Peyer's patch (tissue), 4 donors: ENCODE results near the gene MPV17L2. TPM values are rescaled to one million over a fixed set of nuclear protein-coding genes. Genes with fewer than 3 reads are reported as not detected.

Source experiments
- DNase-seq, 3 donors: peaks; one replicate each; pipeline ENCODE4 v3.0.0-alpha.2; 2017 to 2019
- H3K27ac ChIP-seq, 4 donors: fragments of 200-600 bp; sonication (generic); one replicate each; pipeline ENCODE4 v1.5.1; 2016 to 2019
- H3K27me3 ChIP-seq, 2 donors: fragments of 200-600 bp; sonication (generic); one replicate each; pipeline ENCODE4 v1.5.1; 2019
- H3K36me3 ChIP-seq, 3 donors: fragments of 200-600 bp; sonication (generic); one replicate each; pipeline ENCODE4 v1.5.1; 2016 to 2019
- H3K4me1 ChIP-seq, 4 donors: fragments of 200-600 bp; sonication (generic); one replicate each; pipeline ENCODE4 v1.5.1; 2016 to 2019
- H3K4me3 ChIP-seq, 4 donors: fragments of 200-600 bp; sonication (generic); 1 replicate in 3 of 4; 2 replicates in 1 of 4; pipeline ENCODE4 v1.5.1; 2016 to 2019; ENCODE audit warnings: mild to moderate bottlenecking in 1 of 4
- H3K9me3 ChIP-seq, 4 donors: fragments of 200-600 bp; sonication (generic); one replicate each; pipeline ENCODE4 v1.5.1; 2016 to 2019; ENCODE audit warnings: mild to moderate bottlenecking in 1 of 4
- POLR2A ChIP-seq, 2 donors: fragments of 450-650 bp; IDR thresholded peaks; one replicate each; pipeline ENCODE4 v1.5.1; 2017; ENCODE audit warnings: antibody characterized with exemption in 2 of 2, mild to moderate bottlenecking in 2 of 2, moderate library complexity in 2 of 2
- total RNA-seq, 4 donors: library from RNA; depleted of rRNA; stranded (reverse); fragments of >200 nt; gene quantifications; one replicate each; pipeline ENCODE4 v1.1.0, GENCODE V29; 2016
- TF ChIP-seq, protein P1 (sequence below), 6 experiments: fragments of 450-650 bp in 4 of 6; fragments of 200-600 bp in 2 of 6; sonication (generic) in 1 of 6; IDR thresholded peaks; one replicate each; pipeline ENCODE4 v1.5.1; 2017 to 2019; ENCODE audit warnings: antibody characterized with exemption in 6 of 6, mild to moderate bottlenecking in 3 of 6, moderate library complexity in 1 of 6

The MPV17L2 gene
- total RNA-seq, 4 donors from 2014 or later = 4.1 to 19.6 (median 16.0) TPM

- H3K9me3 ChIP-seq = no peaks in the 10 kb centered on the region
- H3K4me1 ChIP-seq = peaks cover 0 to 25% (median 9%) of the 10 kb centered on the region in 4 donors
- H3K36me3 ChIP-seq = no peaks in the 10 kb centered on the region
- no peak for DNase-seq
- TF ChIP-seq POLR2A (IDR thresholded peaks at IDR 0.05) = no peak
- TF ChIP-seq, protein P1, sequence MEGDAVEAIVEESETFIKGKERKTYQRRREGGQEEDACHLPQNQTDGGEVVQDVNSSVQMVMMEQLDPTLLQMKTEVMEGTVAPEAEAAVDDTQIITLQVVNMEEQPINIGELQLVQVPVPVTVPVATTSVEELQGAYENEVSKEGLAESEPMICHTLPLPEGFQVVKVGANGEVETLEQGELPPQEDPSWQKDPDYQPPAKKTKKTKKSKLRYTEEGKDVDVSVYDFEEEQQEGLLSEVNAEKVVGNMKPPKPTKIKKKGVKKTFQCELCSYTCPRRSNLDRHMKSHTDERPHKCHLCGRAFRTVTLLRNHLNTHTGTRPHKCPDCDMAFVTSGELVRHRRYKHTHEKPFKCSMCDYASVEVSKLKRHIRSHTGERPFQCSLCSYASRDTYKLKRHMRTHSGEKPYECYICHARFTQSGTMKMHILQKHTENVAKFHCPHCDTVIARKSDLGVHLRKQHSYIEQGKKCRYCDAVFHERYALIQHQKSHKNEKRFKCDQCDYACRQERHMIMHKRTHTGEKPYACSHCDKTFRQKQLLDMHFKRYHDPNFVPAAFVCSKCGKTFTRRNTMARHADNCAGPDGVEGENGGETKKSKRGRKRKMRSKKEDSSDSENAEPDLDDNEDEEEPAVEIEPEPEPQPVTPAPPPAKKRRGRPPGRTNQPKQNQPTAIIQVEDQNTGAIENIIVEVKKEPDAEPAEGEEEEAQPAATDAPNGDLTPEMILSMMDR (IDR thresholded peaks at IDR 0.05) = no peak
- no peak overlapping the region for H3K27ac ChIP-seq
- H3K4me3 ChIP-seq = no peak overlapping the region
- H3K27me3 ChIP-seq = peaks cover 0 to 10% of the 10 kb centered on the region in 2 donors
These were observed 34.1 kb downstream of the MPV17L2 start for GRCh38 chr19:18226956-18227780.

DNA sequence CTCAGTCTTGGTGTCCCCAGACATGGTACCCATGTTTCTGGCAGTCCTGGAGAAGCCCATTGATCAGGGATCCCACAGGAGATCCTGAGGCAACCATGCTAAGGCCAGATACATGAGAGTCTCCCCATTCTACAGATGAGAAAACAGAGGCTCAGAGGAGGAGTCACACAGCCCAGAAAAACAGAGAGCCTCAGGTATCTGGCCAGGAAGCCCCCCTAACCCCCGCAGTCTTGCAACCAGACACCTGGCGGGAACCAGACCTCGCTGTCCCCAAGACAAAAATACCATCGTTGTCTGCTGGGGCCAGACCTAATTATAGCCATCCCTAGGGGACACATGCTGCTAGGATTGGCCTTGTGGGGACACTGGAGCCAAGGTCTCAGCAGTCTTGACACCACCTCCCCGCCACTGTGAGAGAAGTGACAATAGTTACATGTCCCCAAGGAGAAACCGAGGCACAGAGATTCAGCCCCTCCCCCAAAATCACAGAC lies 34.8 kb downstream of the MPV17L2 start:
- H3K9me3 ChIP-seq = peaks cover 0 to 2% (median 0%) of the 10 kb centered on the region in 4 donors
- no peak overlapping the region for H3K4me3 ChIP-seq
- no peak for DNase-seq
- no peak overlapping the region for H3K27ac ChIP-seq
- no peaks in the 10 kb centered on the region for H3K36me3 ChIP-seq
- H3K4me1 ChIP-seq = peaks cover 0 to 25% (median 9%) of the 10 kb centered on the region in 4 donors
- peaks cover 0 to 14% of the 10 kb centered on the region in 2 donors for H3K27me3 ChIP-seq
- no peak for TF ChIP-seq POLR2A (IDR thresholded peaks at IDR 0.05)
- TF ChIP-seq, protein P1 (IDR thresholded peaks at IDR 0.05) = no peak

DNA sequence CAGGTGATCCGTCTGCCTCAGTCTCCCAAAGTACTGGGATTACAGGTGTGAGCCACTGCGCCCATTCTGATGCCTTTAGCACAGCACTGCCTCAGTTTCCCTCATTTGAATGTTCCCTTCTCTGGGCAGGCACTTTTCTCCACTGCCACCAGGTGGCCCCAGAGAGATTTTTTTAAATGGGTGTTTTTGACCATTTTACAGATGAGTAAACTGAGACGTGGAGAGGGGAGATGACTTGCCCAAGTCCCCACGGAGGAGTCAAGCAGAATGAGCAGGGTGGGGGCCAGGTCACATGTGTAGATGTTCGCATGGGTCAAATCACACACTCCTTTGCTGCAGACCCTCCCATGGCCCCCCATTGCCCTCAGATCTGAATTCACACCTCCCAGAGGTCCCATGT lies 36.5 kb downstream of the MPV17L2 start:
- Histone ChIP-seq H3K27me3 (peaks cover 0 to 14% of the 10 kb centered on the region in 2 donors), H3K4me3 (no peak overlapping the region), H3K9me3 (peaks cover 0 to 10% (median 0%) of the 10 kb centered on the region in 4 donors), H3K27ac (no peak overlapping the region), H3K4me1 (peaks cover 0 to 19% (median 6%) of the 10 kb centered on the region in 4 donors), H3K36me3 (no peaks in the 10 kb centered on the region)
- TF ChIP-seq, protein P1 (IDR thresholded peaks at IDR 0.05) = peak; percentile 14 to 43 (median 34)
- TF ChIP-seq POLR2A (IDR thresholded peaks at IDR 0.05) = no peak
- DNase-seq = no peak

GRCh38 chr19:18229915-18230314 lies 36.9 kb downstream of the MPV17L2 start:
- no peak for TF ChIP-seq POLR2A (IDR thresholded peaks at IDR 0.05)
- TF ChIP-seq, protein P1 (IDR thresholded peaks at IDR 0.05) = no peak
- Histone ChIP-seq H3K4me3 (no peak overlapping the region), H3K36me3 (no peaks in the 10 kb centered on the region), H3K27me3 (peaks cover 0 to 13% of the 10 kb centered on the region in 2 donors), H3K9me3 (peaks cover 0 to 10% (median 0%) of the 10 kb centered on the region in 4 donors), H3K4me1 (peaks cover 0 to 15% (median 4%) of the 10 kb centered on the region in 4 donors), H3K27ac (no peak overlapping the region)
- DNase-seq = no peak

- TF ChIP-seq, protein P1 (IDR thresholded peaks at IDR 0.05) = no peak
- TF ChIP-seq POLR2A (IDR thresholded peaks at IDR 0.05) = no peak
- Histone ChIP-seq H3K27ac (no peak overlapping the region), H3K36me3 (no peaks in the 10 kb centered on the region), H3K27me3 (peaks cover 0 to 4% of the 10 kb centered on the region in 2 donors), H3K4me3 (no peak overlapping the region), H3K4me1 (peaks cover 0 to 3% (median 1%) of the 10 kb centered on the region in 4 donors), H3K9me3 (peaks cover 0 to 10% (median 0%) of the 10 kb centered on the region in 4 donors)
- no peak for DNase-seq
These were observed 38.1 kb downstream of the MPV17L2 start for GRCh38 chr19:18230941-18231734.
